Gastroesophageal sphincter (tissue), 4 donors: ENCODE results near the gene SLC2A13. TPM values are rescaled to one million over a fixed set of nuclear protein-coding genes. Genes with fewer than 3 reads are reported as not detected.
A peak's percentile ranks its signal among the peaks of the same experiment; 100 is the strongest.

Source experiments
- ATAC-seq: fragments of 150-250 bp; one replicate; pipeline ENCODE4 v1.9.1; 2016; ENCODE audit warnings: mild to moderate bottlenecking, moderate library complexity
- H3K27ac ChIP-seq, 4 donors: fragments of 200-600 bp; sonication (generic) in 3 of 4; 1 replicate in 3 of 4; 2 replicates in 1 of 4; pipeline ENCODE4 v1.5.1; 2016 to 2019
- H3K27me3 ChIP-seq: fragments of 200-600 bp; sonication (generic); one replicate; pipeline ENCODE4 v1.5.1; 2019
- H3K36me3 ChIP-seq, 2 donors: fragments of 200-600 bp; sonication (generic); one replicate each; pipeline ENCODE4 v1.5.1; 2019; ENCODE audit warnings: control low read depth in 1 of 2
- H3K4me1 ChIP-seq, 3 donors: fragments of 200-600 bp; sonication (generic); 1 replicate in 2 of 3; 2 replicates in 1 of 3; pipeline ENCODE4 v1.5.1; 2016 to 2019; ENCODE audit warnings: control low read depth in 2 of 3
- H3K4me3 ChIP-seq, 2 donors: fragments of 200-600 bp; sonication (generic); one replicate each; pipeline ENCODE4 v1.5.1; 2019; ENCODE audit warnings: mild to moderate bottlenecking in 1 of 2, moderate library complexity in 1 of 2
- H3K9me3 ChIP-seq, 3 donors: fragments of 200-600 bp; sonication (generic); one replicate each; pipeline ENCODE4 v1.5.1; 2017 to 2019; ENCODE audit warnings: control low read depth in 2 of 3
- EP300 ChIP-seq: sonication (generic); formaldehyde crosslinking; IDR thresholded peaks from one replicate; pipeline ENCODE4 v1.6.1; 2017; ENCODE audit warnings: antibody characterized with exemption, mild to moderate bottlenecking
- POLR2A ChIP-seq, 2 donors: fragments of 450-650 bp; IDR thresholded peaks; one replicate each; pipeline ENCODE4 v1.6.1; 2017; ENCODE audit warnings: antibody characterized with exemption in 2 of 2, mild to moderate bottlenecking in 2 of 2, moderate library complexity in 1 of 2
- POLR2AphosphoS5 ChIP-seq: sonication (generic); formaldehyde crosslinking; IDR thresholded peaks from one replicate; pipeline ENCODE4 v1.6.1; 2017; ENCODE audit warnings: antibody characterized with exemption
- WGBS, 2 donors: methylation state at CpG; one replicate each; pipeline ENCODE4 v1.1.5; 2018; ENCODE audit warnings: low coverage in 1 of 2; 5-methylcytosine and 5-hydroxymethylcytosine counted together
- total RNA-seq, 4 donors: library from RNA; depleted of rRNA; stranded (reverse); fragments of >200 nt; gene quantifications; one replicate each; pipeline ENCODE4 v1.1.0, GENCODE V29; 2016
- TF ChIP-seq, protein P1 (sequence below), 4 experiments: fragments of 200-600 bp in 2 of 4; fragments of 450-650 bp in 2 of 4; sonication (generic) in 1 of 4; IDR thresholded peaks; one replicate each; pipeline ENCODE4 v1.5.1; 2017 to 2019; ENCODE audit warnings: antibody characterized with exemption in 4 of 4, mild to moderate bottlenecking in 2 of 4, moderate library complexity in 2 of 4

Gene SLC2A13
- total RNA-seq, 4 donors from 2014 or later = 20.4 to 38.3 (median 22.3) TPM

DNA sequence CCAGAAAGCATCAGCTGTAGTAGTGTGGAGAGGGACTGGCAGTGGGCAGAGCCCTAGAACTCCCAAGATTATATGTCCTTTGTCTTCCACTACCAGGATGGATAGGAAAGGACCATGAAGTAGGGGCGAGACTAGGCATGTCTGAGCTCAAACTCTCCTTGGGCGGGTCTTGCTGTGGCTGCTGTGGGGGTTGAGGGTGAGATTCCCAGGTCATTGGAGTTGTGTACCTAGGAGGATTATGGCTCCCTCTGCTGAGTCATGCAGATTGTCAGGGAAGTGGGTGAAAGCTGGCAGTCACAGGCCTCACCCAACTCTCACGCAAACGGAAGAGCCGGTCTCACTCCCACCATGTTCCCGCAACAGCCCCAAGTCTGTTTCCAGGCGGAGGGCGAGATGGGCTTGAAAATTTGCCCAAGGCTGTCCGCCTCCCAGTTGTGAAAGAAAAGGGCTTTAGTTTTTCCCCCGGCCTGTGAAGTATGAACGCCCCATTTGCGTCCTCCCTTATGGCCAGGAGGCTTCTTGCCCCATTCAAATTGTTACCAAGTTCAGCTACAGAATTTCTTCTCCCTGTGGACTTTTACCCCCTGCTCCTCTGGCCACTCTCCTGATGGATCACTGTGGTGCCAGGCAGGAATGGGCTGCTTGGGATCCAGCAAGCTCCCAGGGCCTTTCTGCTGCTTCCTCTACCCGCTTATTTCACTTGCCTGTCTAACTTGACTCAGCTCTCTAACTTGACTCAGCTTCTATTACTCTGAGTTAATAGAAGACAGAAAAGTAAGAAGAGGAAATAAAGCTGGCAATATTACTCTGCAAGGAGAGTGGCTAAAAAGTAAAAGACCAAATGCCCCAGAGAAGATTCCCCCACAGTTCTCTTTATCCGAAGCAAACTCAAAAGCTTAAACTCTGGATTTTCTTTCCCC, 159.3 kb downstream of the SLC2A13 start:
- Histone ChIP-seq H3K4me1 (no peaks in the 10 kb centered on the region), H3K4me3 (no peak overlapping the region), H3K36me3 (no peaks in the 10 kb centered on the region), H3K27ac (no peak overlapping the region), H3K27me3 (no peaks in the 10 kb centered on the region), H3K9me3 (no peaks in the 10 kb centered on the region)
- no peak for TF ChIP-seq EP300
- no peak for TF ChIP-seq POLR2A (IDR thresholded peaks at IDR 0.05)
- TF ChIP-seq POLR2AphosphoS5 = no peak
- TF ChIP-seq, protein P1, sequence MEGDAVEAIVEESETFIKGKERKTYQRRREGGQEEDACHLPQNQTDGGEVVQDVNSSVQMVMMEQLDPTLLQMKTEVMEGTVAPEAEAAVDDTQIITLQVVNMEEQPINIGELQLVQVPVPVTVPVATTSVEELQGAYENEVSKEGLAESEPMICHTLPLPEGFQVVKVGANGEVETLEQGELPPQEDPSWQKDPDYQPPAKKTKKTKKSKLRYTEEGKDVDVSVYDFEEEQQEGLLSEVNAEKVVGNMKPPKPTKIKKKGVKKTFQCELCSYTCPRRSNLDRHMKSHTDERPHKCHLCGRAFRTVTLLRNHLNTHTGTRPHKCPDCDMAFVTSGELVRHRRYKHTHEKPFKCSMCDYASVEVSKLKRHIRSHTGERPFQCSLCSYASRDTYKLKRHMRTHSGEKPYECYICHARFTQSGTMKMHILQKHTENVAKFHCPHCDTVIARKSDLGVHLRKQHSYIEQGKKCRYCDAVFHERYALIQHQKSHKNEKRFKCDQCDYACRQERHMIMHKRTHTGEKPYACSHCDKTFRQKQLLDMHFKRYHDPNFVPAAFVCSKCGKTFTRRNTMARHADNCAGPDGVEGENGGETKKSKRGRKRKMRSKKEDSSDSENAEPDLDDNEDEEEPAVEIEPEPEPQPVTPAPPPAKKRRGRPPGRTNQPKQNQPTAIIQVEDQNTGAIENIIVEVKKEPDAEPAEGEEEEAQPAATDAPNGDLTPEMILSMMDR (IDR thresholded peaks at IDR 0.05) = no peak
- WGBS, 2 donors = 91 to 100% methylated on average over 1 to 3 of the region's 14 CpGs
- no peak for ATAC-seq

DNA sequence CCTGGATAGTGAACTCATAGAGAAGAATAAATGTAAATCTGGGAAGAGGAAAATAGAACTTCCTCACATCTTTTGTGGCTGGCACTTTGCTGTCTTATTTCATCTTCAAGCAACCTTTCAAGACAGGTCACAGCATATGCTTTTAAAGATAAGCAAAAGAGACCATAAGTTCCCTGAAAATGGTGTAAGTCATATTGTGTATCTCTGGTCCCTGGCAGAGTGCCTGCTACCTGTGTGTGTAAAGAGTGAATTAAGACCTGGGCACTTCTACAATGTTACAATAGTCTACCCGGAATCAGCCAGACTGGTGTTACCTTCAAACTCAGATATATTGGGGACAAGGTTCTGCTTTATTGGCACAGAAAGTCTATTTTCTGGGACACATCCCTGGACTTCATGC, 168.8 kb downstream of the SLC2A13 start:
- Histone ChIP-seq H3K27ac (no peak overlapping the region), H3K36me3 (no peaks in the 10 kb centered on the region), H3K4me3 (no peak overlapping the region), H3K27me3 (no peaks in the 10 kb centered on the region), H3K9me3 (no peaks in the 10 kb centered on the region), H3K4me1 (peaks cover 0 to 4% (median 0%) of the 10 kb centered on the region in 3 donors)
- no peak for ATAC-seq
- TF ChIP-seq, protein P1 (IDR thresholded peaks at IDR 0.05) = no peak
- TF ChIP-seq EP300 (no peak), POLR2A (IDR thresholded peaks at IDR 0.05) (no peak), POLR2AphosphoS5 (no peak)
- WGBS, 2 donors = 100% methylated on average over 1 of the region's 1 CpG

DNA sequence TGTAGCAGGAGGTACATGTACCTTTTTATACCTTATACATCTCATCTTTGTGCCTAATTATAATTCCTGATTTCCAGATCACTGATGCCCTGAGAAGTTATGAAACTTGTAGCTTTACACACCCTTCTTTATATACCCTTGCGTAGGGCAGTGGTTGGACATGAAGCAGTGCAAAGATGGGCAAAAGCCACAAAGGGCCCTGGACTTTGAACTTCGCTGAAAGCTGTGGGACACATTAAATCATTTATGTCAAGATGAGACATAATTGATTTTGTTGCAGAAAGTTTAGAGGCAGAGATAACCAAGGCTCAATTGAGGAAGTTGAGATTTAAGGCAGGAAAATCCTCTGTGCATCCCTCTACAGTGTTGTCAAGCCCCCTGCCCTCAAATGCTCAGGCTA, 170.0 kb downstream of the SLC2A13 start:
- Histone ChIP-seq H3K27ac (no peak overlapping the region), H3K27me3 (no peaks in the 10 kb centered on the region), H3K9me3 (no peaks in the 10 kb centered on the region), H3K4me3 (no peak overlapping the region), H3K4me1 (peaks cover 0 to 7% (median 0%) of the 10 kb centered on the region in 3 donors), H3K36me3 (no peaks in the 10 kb centered on the region)
- ATAC-seq = no peak
- no peak for TF ChIP-seq EP300
- TF ChIP-seq POLR2A (IDR thresholded peaks at IDR 0.05) = no peak
- TF ChIP-seq, protein P1 (IDR thresholded peaks at IDR 0.05) = no peak
- no peak for TF ChIP-seq POLR2AphosphoS5
- WGBS, 2 donors = 86 to 100% methylated on average over 2 of the region's 2 CpGs

DNA sequence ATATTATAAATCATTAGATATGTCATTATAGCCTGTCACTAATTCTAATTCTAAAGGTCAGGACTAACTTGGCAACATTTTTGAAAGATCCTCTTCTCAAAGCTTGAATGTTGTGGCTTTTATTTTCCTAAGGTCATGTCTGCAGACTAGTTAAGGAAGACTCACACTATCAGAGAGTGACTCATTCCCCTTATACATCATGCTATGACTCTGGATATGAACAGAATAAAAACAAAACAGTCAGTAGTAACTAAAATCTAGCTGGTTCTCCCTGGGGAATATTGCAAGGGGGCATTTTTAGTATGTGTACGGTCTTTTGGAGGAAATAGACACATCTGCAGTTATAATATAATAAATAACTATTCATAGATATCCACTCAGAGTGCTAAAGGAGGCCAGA, 170.6 kb downstream of the SLC2A13 start:
- no peak overlapping the region for H3K4me3 ChIP-seq
- no peaks in the 10 kb centered on the region for H3K36me3 ChIP-seq
- no peaks in the 10 kb centered on the region for H3K27me3 ChIP-seq
- TF ChIP-seq, protein P1 (IDR thresholded peaks at IDR 0.05) = no peak
- TF ChIP-seq POLR2A (IDR thresholded peaks at IDR 0.05) (no peak), POLR2AphosphoS5 (no peak), EP300 (no peak)
- H3K27ac ChIP-seq = no peak overlapping the region
- no peaks in the 10 kb centered on the region for H3K9me3 ChIP-seq
- ATAC-seq = no peak
- 89% methylated on average over 1 of the region's 1 CpG; no CpG with 5 or more reads in 1 of the 2 donors for whole genome bisulfite sequencing, 2 donors
- H3K4me1 ChIP-seq = peaks cover 0 to 7% (median 0%) of the 10 kb centered on the region in 3 donors

DNA sequence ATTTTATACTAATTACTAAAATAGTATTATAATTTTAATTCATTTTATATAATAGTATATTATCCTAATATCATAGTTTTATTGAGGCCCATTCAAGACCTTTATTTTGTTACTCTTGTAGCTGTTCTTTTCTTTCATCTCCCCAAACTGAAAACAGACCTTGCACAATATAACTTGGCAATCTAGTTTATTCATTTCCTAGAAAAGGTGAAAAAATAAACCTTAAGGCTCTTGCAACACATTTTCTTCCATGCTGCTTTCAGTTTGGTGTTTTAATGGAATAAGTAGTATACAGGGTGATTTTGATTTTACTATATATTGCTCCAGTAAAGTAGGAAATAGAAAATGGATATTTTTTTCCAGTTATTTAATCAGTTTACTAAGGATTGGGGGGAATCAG, 174.0 kb downstream of the SLC2A13 start:
- Histone ChIP-seq H3K27ac (no peak overlapping the region), H3K27me3 (no peaks in the 10 kb centered on the region), H3K9me3 (no peaks in the 10 kb centered on the region), H3K4me1 (peaks cover 0 to 7% (median 0%) of the 10 kb centered on the region in 3 donors), H3K36me3 (no peaks in the 10 kb centered on the region), H3K4me3 (no peak overlapping the region)
- ATAC-seq = peak; percentile 60
- TF ChIP-seq EP300 (no peak), POLR2AphosphoS5 (peak; percentile 69)
